WTC11 (cell line): ENCODE results near the gene TAS2R39. TPM values are rescaled to one million over a fixed set of nuclear protein-coding genes. Genes with fewer than 3 reads are reported as not detected.

Experiments
- ATAC-seq: fragments of 200-7000 bp; cut with Tn5 transposase; 2 replicates; pipeline ENCODE4 v1.10.0; 2021; ENCODE audit warnings: mild to moderate bottlenecking, moderate library complexity
- CTCF ChIA-PET: fragments of 300-600 bp; sonication (Branson Sonifier 250); formaldehyde crosslinking; loops from one replicate; lab custom pipeline; 2021; ENCODE audit warnings: antibody characterized with exemption; lab: Charles Lee
- POLR2A ChIA-PET: fragments of 350-600 bp; sonication (Branson Sonifier 250); formaldehyde crosslinking; loops from one replicate; lab custom pipeline; 2021; ENCODE audit warnings: antibody characterized with exemption; lab: Charles Lee
- DNase-seq: peaks from one replicate; pipeline ENCODE4 v3.0.0; 2021; ENCODE audit warnings: low spot score
- H3K27ac Mint-ChIP-seq: 2 replicates; pipeline ENCODE4 v1.8.0; 2021; ENCODE audit warnings: mixed read lengths
- H3K27me3 Mint-ChIP-seq: 2 replicates; pipeline ENCODE4 v1.8.0; 2021; ENCODE audit warnings: low read depth, mild to moderate bottlenecking, moderate library complexity, mixed read lengths
- H3K36me3 Mint-ChIP-seq: 2 replicates; pipeline ENCODE4 v1.8.0; 2021; ENCODE audit warnings: mixed read lengths
- H3K4me1 Mint-ChIP-seq: 2 replicates; pipeline ENCODE4 v1.8.0; 2022; ENCODE audit warnings: mixed read lengths
- H3K4me3 Mint-ChIP-seq: 2 replicates; pipeline ENCODE4 v1.8.0; 2021; ENCODE audit warnings: mild to moderate bottlenecking, moderate library complexity, mixed read lengths
- H3K9me3 Mint-ChIP-seq: 2 replicates; pipeline ENCODE4 v1.8.0; 2021; ENCODE audit warnings: mixed read lengths
- ATF2 ChIP-seq: sonication (generic); formaldehyde crosslinking; IDR thresholded peaks from 2 replicates; pipeline ENCODE4 v1.8.1; 2022; ENCODE audit warnings: low read depth, missing genetic modification reagents, borderline replicate concordance
- ATF6 ChIP-seq: sonication (generic); formaldehyde crosslinking; IDR thresholded peaks from 2 replicates; pipeline ENCODE4 v1.8.1; 2023; ENCODE audit warnings: mild to moderate bottlenecking, missing genetic modification reagents
- CREB1 ChIP-seq: sonication (generic); formaldehyde crosslinking; IDR thresholded peaks from 2 replicates; pipeline ENCODE4 v1.8.0; 2023; ENCODE audit warnings: mild to moderate bottlenecking, missing genetic modification reagents
- EMX1 ChIP-seq: fragments of 250-450 bp; sonication (Bioruptor Pico); IDR thresholded peaks from 2 replicates; pipeline ENCODE4 v1.8.0; 2021; ENCODE audit warnings: mild to moderate bottlenecking
- ETV6 ChIP-seq: sonication (generic); formaldehyde crosslinking; IDR thresholded peaks from 2 replicates; pipeline ENCODE4 v1.8.1; 2022; ENCODE audit warnings: mild to moderate bottlenecking, missing genetic modification reagents
- FOXJ3 ChIP-seq: sonication (generic); formaldehyde crosslinking; IDR thresholded peaks from 2 replicates; pipeline ENCODE4 v1.9.0; 2021; ENCODE audit warnings: missing genetic modification reagents, mild to moderate bottlenecking, borderline replicate concordance
- FOXP4 ChIP-seq: sonication (generic); formaldehyde crosslinking; IDR thresholded peaks from 2 replicates; pipeline ENCODE4 v1.8.0; 2022; ENCODE audit warnings: mild to moderate bottlenecking, missing genetic modification reagents
- GABPB1 ChIP-seq: sonication (generic); formaldehyde crosslinking; IDR thresholded peaks from 2 replicates; pipeline ENCODE4 v1.8.1; 2023; ENCODE audit warnings: mild to moderate bottlenecking, missing genetic modification reagents
- JUN ChIP-seq: sonication (generic); formaldehyde crosslinking; IDR thresholded peaks from 2 replicates; pipeline ENCODE4 v1.8.0; 2023; ENCODE audit warnings: mild to moderate bottlenecking, missing genetic modification reagents
- MAX ChIP-seq: sonication (generic); formaldehyde crosslinking; IDR thresholded peaks from 2 replicates; pipeline ENCODE4 v1.8.0; 2022; ENCODE audit warnings: mild to moderate bottlenecking, missing genetic modification reagents
- OVOL2 ChIP-seq: fragments of 250-450 bp; sonication (Bioruptor Pico); IDR thresholded peaks from 2 replicates; pipeline ENCODE4 v1.9.0; 2021; ENCODE audit warnings: mild to moderate bottlenecking, borderline replicate concordance
- PRDM15 ChIP-seq: sonication (generic); formaldehyde crosslinking; IDR thresholded peaks from 2 replicates; pipeline ENCODE4 v1.8.0; 2022; ENCODE audit warnings: missing genetic modification reagents
- SMAD4 ChIP-seq: sonication (generic); formaldehyde crosslinking; IDR thresholded peaks from 2 replicates; pipeline ENCODE4 v1.8.0; 2022; ENCODE audit warnings: mild to moderate bottlenecking, missing genetic modification reagents
- SP1 ChIP-seq: sonication (generic); formaldehyde crosslinking; conservative IDR thresholded peaks from 2 replicates; pipeline ENCODE4 v1.8.1; 2022; ENCODE audit warnings: missing genetic modification reagents
- STAT6 ChIP-seq: sonication (generic); formaldehyde crosslinking; conservative IDR thresholded peaks from 2 replicates; pipeline ENCODE4 v1.8.1; 2023; ENCODE audit warnings: mild to moderate bottlenecking, low read depth, missing genetic modification reagents, moderate library complexity
- USF1 ChIP-seq: sonication (generic); formaldehyde crosslinking; IDR thresholded peaks from 2 replicates; pipeline ENCODE4 v1.8.0; 2022; ENCODE audit warnings: mild to moderate bottlenecking, missing genetic modification reagents
- ZNF281 ChIP-seq: sonication (generic); formaldehyde crosslinking; IDR thresholded peaks from 2 replicates; pipeline ENCODE4 v1.8.0; 2023; ENCODE audit warnings: mild to moderate bottlenecking, missing genetic modification reagents
- total RNA-seq: library from RNA; stranded (reverse); gene quantifications from 3 replicates; pipeline ENCODE4 v1.2.3, GENCODE V29; 2021

TAS2R39 gene
- total RNA-seq, 1 experiment from 2014 or later: not detected

GRCh38 chr7:143222782-143223181, 39.6 kb downstream of the TAS2R39 start (continued):
- TF ChIP-seq ZNF281 (CRISPR knock-in tag) (no peak), SP1 (CRISPR knock-in tag) (no peak)

GRCh38 chr7:143223784-143224183, 40.6 kb downstream of the TAS2R39 start:
- H3K4me3 Mint-ChIP-seq: no peak overlapping the region
- no peaks in the 10 kb centered on the region for H3K27me3 Mint-ChIP-seq
- H3K36me3 Mint-ChIP-seq: no peaks in the 10 kb centered on the region
- no peaks in the 10 kb centered on the region for H3K9me3 Mint-ChIP-seq
- DNase-seq: no peak
- no peak overlapping the region for H3K27ac Mint-ChIP-seq
- ChIA-PET POLR2A (interaction anchor here (0.7 kb wide), 1 partner anchor 113 kb away, joined by 3 read pairs; no protein-coding TSS in a partner anchor), CTCF (interaction anchor here (1.0 to 2.6 kb wide), 2 partner anchors 9 to 17 kb away, joined by 6 to 22 read pairs; no protein-coding TSS in a partner anchor)
- no peak for ATAC-seq
- no peak for TF ChIP-seq FOXJ3
- TF ChIP-seq MAX (CRISPR knock-in tag): no peak
- no peak for TF ChIP-seq OVOL2 (CRISPR knock-in tag)
- no peak for TF ChIP-seq EMX1
- no peak for TF ChIP-seq FOXP4 (CRISPR knock-in tag)
- H3K4me1 Mint-ChIP-seq: peaks cover 3% of the 10 kb centered on the region; the same call in 1 of the 2 replicates

GRCh38 chr7:143225047-143225446, 41.8 kb downstream of the TAS2R39 start:
- no peak for DNase-seq
- CTCF ChIA-PET: interaction anchor here (2.6 kb wide), 1 partner anchor 10 kb away, joined by 22 read pairs; no protein-coding TSS in a partner anchor
- H3K27ac Mint-ChIP-seq: no peak overlapping the region
- H3K36me3 Mint-ChIP-seq: no peaks in the 10 kb centered on the region
- H3K4me1 Mint-ChIP-seq: peaks cover 3% of the 10 kb centered on the region; the same call in 1 of the 2 replicates
- no peaks in the 10 kb centered on the region for H3K9me3 Mint-ChIP-seq
- POLR2A ChIA-PET: no interaction called here
- H3K4me3 Mint-ChIP-seq: no peak overlapping the region
- no peaks in the 10 kb centered on the region for H3K27me3 Mint-ChIP-seq
- no peak for ATAC-seq
- TF ChIP-seq GABPB1 (no peak), ATF2 (CRISPR knock-in tag) (no peak), JUN (CRISPR knock-in tag) (no peak), STAT6 (CRISPR knock-in tag) (no peak), PRDM15 (CRISPR knock-in tag) (no peak), SMAD4 (CRISPR knock-in tag) (no peak), CREB1 (CRISPR knock-in tag) (no peak), ETV6 (CRISPR knock-in tag) (no peak), USF1 (CRISPR knock-in tag) (no peak), EMX1 (no peak), ATF6 (no peak)
